HG03135 (cell line): ENCODE measurements around the gene EED.
A peak's percentile ranks its signal among the peaks of the same experiment; 100 is the strongest.

Experiments used
- ATAC-seq: cut with Tn5 transposase; IDR thresholded peaks from one replicate; pipeline ENCODE4 v1.9.1; 2021; ENCODE audit warnings: mild to moderate bottlenecking, moderate library complexity; ENCODE audit not compliant: unreplicated experiment

The EED gene

GRCh38 chr11:86246293-86246675 is 1.7 kb downstream of the EED start:
- no peak for ATAC-seq

GRCh38 chr11:86247608-86248007 is 3.1 kb downstream of the EED start:
- no peak for ATAC-seq

GRCh38 chr11:86248609-86249008 is 4.1 kb downstream of the EED start:
- no peak for ATAC-seq

- ATAC-seq = no peak
Measured at GRCh38 chr11:86249307-86250098, 5.0 kb downstream of the EED start.

- no peak for ATAC-seq
Measured at GRCh38 chr11:86251345-86251744, 6.8 kb downstream of the EED start.

- ATAC-seq = peak; percentile 62
Measured at GRCh38 chr11:86255896-86256295, 11.3 kb downstream of the EED start.

GRCh38 chr11:86256608-86257007 is 12.1 kb downstream of the EED start:
- ATAC-seq = no peak

- ATAC-seq = no peak
Measured at GRCh38 chr11:86257446-86257845, 12.9 kb downstream of the EED start.

- ATAC-seq = no peak
Measured at GRCh38 chr11:86259730-86260129, 15.2 kb downstream of the EED start.

- no peak for ATAC-seq
Measured at GRCh38 chr11:86261328-86261727, 16.8 kb downstream of the EED start.

GRCh38 chr11:86262387-86262786 is 17.8 kb downstream of the EED start:
- ATAC-seq = no peak

GRCh38 chr11:86264649-86265048 is 20.1 kb downstream of the EED start:
- no peak for ATAC-seq

GRCh38 chr11:86265194-86265593 is 20.6 kb downstream of the EED start:
- ATAC-seq = no peak

GRCh38 chr11:86269645-86270044 is 25.1 kb downstream of the EED start:
- no peak for ATAC-seq

GRCh38 chr11:86274503-86274902 is 29.9 kb downstream of the EED start:
- no peak for ATAC-seq

GRCh38 chr11:86274999-86275398 is 30.4 kb downstream of the EED start:
- ATAC-seq = no peak

- ATAC-seq = no peak
Measured at GRCh38 chr11:86275493-86276370, 31.2 kb downstream of the EED start.

GRCh38 chr11:86277741-86278140 is 33.2 kb downstream of the EED start:
- no peak for ATAC-seq

- ATAC-seq = no peak
Measured at GRCh38 chr11:86278226-86278625, 33.7 kb downstream of the EED start.

GRCh38 chr11:86279747-86280146 is 35.2 kb downstream of the EED start:
- no peak for ATAC-seq

GRCh38 chr11:86287468-86287796 is 42.9 kb downstream of the EED start:
- peak; percentile 10 for ATAC-seq

GRCh38 chr11:86288776-86289507 is 44.4 kb downstream of the EED start:
- ATAC-seq = no peak
